Uterus (tissue), 2 donors: Measurements from ENCODE around the gene PIF1.

ENCODE experiments used
- CTCF ChIP-seq, 4 experiments: fragments of 200-600 bp in 2 of 4; fragments of 450-650 bp in 2 of 4; sonication (generic) in 2 of 4; IDR thresholded peaks; one replicate each; pipeline ENCODE4 v1.5.1; 2016 to 2019; ENCODE audit warnings: antibody characterized with exemption in 4 of 4, mild to moderate bottlenecking in 2 of 4, moderate library complexity in 1 of 4
- POLR2A ChIP-seq, 2 donors: fragments of 450-650 bp; IDR thresholded peaks; one replicate each; pipeline ENCODE4 v1.6.1; 2016; ENCODE audit warnings: antibody characterized with exemption in 2 of 2, mild to moderate bottlenecking in 1 of 2, moderate library complexity in 1 of 2

- TF ChIP-seq CTCF (IDR thresholded peaks at IDR 0.05), result no peak
- TF ChIP-seq POLR2A (IDR thresholded peaks at IDR 0.05), result no peak
Measured at GRCh38 chr15:64813075-64813474, 12.4 kb downstream of the PIF1 start.
